SH-SY5Y (cell line): Measurements from ENCODE around the gene TMEM158.

Experiments
- GATA2 ChIP-seq: IDR thresholded peaks from 2 replicates; pipeline ENCODE4 v1.6.1; 2011; ENCODE audit warnings: mild to moderate bottlenecking, low read depth, low read length
- GATA3 ChIP-seq: IDR thresholded peaks from 2 replicates; pipeline ENCODE4 v1.6.1; 2011; ENCODE audit warnings: low read depth, mild to moderate bottlenecking, low read length, moderate library complexity

DNA sequence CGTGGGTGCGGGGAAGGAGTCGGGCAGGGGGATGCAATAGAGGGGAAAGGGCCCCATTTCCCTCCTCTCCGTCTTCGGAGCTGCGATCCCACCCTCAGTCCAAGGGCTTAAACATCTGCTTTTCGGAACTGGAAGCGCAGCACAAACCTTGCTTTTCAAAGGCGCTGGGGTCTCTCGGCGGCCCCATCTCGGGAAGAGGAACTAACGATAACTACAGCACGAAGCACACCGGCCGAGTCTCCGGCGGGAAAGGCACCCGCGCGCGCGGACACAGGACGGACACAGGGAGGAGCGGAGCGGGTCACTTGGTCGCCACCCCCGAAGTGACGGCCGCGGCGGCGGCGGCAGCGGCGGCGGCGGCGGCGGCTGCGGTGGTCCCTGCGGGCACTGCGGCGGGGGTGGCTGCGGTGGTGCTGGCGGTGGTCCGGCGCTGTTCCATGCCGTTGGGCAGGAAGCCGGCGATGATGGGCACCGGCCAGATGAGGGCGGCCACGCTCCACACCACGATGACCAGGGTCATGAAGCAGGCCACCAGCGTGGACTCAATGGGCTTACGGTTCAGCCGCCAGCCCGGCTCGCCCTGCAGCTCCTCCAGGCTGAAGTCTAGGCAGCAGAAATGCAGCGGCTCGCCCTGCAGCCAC, 1.1 kb downstream of the TMEM158 start:
- TF ChIP-seq GATA2 = no peak
- TF ChIP-seq GATA3 = no peak
